ENCODE measurements around the gene KLHL11.

GRCh38 chr17:41909088-41909487, 43.9 kb upstream of the KLHL11 start:
- TF ChIP-seq POLR2A (IDR thresholded peaks at IDR 0.05): no peak
- TF ChIP-seq, protein P1, sequence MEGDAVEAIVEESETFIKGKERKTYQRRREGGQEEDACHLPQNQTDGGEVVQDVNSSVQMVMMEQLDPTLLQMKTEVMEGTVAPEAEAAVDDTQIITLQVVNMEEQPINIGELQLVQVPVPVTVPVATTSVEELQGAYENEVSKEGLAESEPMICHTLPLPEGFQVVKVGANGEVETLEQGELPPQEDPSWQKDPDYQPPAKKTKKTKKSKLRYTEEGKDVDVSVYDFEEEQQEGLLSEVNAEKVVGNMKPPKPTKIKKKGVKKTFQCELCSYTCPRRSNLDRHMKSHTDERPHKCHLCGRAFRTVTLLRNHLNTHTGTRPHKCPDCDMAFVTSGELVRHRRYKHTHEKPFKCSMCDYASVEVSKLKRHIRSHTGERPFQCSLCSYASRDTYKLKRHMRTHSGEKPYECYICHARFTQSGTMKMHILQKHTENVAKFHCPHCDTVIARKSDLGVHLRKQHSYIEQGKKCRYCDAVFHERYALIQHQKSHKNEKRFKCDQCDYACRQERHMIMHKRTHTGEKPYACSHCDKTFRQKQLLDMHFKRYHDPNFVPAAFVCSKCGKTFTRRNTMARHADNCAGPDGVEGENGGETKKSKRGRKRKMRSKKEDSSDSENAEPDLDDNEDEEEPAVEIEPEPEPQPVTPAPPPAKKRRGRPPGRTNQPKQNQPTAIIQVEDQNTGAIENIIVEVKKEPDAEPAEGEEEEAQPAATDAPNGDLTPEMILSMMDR (IDR thresholded peaks at IDR 0.05): no peak
